HK-2 (cell line): ENCODE measurements around the gene FAM50A.

Source experiments
- DNase-seq: peaks from one replicate; pipeline ENCODE4 v3.0.0-alpha.2; 2018; ENCODE audit not compliant: unreplicated experiment

Gene FAM50A

DNA sequence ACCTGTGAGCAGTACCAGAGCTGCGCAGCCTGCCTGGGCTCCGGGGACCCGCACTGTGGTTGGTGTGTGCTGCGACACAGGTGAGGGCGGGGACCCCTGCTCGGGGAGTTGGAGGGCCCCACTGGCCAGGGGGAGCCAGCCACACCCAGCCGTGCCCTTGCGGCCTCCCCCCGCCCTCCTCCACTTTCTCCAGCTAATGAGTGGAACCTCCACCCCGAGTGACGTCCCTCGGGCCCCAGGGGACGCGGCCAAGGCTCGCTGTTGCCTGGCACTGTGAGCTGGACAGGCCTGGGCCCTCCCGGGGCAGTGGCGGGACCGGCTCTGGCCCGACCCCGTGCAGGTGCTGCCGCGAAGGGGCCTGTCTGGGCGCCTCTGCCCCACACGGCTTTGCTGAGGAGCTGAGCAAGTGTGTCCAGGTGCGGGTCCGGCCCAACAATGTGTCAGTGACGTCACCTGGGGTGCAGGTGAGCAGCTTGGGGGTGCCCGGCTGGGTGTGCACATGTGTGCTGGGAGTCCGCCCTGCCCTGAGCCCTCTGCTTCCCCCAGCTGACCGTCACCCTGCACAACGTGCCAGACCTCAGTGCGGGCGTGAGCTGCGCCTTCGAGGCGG is 19.8 kb downstream of the FAM50A start:
- no peak for DNase-seq

DNA sequence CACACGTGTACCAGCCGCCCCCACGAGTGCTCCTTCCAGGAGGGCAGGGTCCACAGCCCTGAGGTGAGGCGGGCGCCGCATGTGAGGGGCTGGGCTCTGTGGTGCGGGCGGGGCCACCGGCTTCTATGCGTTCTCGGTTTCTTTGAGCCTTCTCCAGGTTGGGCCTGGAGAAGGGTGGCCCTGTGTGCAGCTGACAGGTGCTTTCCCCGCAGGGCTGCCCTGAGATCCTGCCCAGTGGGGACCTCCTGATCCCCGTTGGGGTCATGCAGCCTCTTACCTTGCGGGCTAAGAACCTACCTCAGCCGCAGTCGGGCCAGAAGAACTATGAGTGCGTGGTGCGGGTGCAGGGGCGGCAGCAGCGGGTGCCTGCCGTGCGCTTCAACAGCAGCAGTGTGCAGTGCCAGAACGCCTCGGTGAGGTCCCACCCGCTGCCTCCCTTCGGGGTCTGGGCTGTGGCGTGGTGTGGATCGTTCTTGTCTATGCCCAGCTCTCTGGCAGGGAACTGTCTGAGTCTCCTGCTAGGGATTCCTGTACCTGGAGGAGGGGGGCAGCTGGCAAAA is 20.9 kb downstream of the FAM50A start:
- no peak for DNase-seq

DNA sequence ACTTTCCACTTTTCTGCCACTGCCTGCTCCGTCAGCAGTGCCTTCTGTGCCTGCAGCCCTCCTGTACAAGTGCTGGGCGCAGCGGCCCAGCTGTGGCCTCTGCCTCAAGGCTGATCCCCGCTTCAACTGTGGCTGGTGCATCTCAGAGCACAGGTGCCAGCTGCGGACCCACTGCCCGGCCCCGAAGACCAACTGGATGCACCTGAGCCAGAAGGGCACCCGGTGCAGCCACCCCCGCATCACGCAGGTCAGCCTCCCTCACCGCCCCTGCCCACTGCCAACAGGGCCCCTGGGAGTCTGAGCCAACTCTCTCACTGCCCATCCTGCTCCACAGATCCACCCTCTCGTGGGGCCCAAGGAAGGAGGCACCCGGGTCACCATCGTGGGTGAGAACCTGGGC is 21.7 kb downstream of the FAM50A start:
- DNase-seq: no peak

DNA sequence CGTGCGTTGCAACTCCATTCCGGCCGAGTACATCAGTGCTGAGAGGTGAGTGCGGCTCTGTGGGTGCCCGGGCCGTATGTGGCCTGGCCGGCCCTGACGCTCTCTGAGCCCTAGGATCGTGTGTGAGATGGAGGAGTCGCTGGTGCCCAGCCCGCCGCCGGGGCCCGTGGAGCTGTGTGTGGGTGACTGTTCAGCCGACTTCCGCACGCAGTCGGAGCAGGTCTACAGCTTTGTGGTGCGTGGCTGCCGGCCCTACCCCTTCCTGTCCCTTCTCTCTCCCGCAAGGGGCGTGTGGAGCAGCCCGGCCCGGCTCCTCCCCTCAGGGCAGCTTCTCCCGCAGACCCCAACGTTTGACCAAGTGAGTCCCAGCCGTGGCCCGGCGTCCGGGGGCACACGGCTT is 22.1 kb downstream of the FAM50A start:
- DNase-seq: no peak

DNA sequence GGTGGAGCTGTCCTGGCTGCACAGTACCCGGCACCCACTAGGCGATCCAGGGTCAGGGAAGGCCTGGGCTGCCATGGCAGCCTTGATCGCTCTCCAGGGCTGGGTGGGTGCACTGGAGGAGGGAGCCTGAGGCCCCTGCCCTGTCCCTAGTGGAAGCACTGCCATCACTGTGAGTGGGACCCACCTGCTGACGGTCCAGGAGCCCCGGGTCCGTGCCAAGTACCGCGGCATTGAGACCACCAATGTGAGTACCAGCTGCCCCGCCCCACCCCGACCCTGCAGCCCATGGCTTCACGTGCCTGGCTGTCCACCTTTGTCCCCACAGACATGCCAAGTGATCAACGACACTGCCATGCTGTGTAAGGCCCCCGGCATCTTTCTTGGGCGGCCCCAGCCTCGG is 23.0 kb downstream of the FAM50A start:
- DNase-seq: no peak

DNA sequence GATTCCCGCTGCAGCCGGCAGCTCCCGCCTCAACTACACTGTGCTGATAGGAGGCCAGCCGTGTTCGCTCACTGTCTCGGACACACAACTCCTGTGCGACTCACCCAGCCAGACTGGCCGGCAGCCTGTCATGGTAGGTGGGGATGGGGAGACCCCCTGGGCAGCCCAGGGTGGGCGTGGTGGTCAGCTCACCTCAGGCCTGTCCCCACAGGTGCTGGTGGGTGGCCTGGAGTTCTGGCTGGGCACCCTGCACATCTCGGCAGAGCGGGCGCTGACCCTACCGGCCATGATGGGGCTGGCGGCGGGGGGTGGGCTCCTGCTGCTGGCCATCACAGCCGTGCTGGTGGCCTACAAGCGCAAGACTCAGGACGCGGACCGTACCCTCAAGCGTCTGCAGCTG is 23.6 kb downstream of the FAM50A start:
- DNase-seq: no peak

DNA sequence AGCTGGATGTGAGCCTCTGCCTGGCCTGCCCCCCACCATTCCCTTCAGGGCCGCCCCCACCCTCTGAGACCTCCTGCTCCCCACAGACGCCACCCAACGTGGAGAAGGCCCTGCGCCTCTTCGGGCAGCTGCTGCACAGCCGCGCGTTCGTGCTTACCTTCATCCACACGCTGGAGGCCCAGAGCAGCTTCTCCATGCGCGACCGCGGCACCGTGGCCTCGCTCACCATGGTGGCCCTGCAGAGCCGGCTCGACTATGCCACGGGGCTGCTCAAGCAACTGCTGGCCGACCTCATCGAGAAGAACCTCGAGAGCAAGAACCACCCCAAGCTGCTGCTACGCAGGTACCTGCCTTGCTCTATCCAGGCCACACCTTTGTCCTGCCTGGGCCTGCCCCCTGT is 24.3 kb downstream of the FAM50A start:
- no peak for DNase-seq

DNA sequence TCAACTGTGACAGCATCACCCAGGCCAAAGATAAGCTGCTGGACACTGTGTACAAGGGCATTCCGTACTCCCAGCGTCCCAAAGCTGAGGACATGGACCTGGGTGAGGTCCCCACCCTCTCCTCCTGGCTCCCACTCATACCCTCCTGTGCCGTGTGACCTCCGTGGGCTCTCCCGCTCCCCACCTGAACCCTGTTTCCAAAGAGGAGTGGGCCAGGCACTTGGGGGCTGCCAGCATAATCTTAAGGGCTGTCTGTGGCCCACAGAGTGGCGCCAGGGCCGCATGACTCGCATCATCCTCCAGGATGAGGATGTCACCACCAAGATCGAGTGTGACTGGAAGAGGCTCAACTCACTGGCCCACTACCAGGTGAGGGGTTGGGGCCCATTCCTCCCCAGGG is 25.2 kb downstream of the FAM50A start:
- no peak for DNase-seq

DNA sequence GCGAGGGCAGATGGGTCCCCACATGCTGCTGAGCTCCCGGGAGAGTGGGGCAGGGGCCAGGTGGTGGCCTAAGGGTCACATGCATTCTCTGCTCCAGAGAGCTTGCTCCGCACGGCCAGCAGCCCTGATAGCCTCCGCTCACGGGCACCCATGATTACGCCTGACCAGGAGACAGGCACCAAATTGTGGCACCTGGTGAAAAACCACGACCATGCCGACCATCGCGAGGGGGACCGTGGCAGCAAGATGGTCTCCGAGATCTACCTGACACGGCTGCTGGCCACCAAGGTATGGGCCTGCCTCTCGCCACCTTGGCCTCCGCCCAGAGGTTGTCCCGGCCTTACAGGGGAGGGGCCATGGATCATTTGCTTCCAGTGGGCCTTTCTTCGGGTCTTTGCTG is 25.9 kb downstream of the FAM50A start:
- no peak for DNase-seq

DNA sequence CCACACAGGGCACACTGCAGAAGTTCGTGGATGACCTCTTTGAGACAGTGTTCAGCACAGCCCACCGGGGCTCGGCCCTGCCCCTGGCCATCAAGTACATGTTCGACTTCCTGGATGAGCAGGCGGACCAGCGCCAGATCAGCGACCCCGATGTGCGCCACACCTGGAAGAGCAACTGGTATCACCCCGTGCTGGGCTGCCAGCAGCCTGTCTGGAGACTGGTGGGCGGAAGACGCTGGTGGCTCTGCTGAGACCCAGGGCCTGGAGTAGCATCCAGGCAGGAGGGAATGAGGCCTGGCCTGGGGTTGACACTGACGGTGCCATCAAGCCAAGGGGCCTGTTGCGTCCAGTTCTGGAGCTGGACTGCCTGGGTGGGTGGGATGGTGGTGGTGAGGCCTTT is 26.5 kb downstream of the FAM50A start:
- DNase-seq: no peak

DNA sequence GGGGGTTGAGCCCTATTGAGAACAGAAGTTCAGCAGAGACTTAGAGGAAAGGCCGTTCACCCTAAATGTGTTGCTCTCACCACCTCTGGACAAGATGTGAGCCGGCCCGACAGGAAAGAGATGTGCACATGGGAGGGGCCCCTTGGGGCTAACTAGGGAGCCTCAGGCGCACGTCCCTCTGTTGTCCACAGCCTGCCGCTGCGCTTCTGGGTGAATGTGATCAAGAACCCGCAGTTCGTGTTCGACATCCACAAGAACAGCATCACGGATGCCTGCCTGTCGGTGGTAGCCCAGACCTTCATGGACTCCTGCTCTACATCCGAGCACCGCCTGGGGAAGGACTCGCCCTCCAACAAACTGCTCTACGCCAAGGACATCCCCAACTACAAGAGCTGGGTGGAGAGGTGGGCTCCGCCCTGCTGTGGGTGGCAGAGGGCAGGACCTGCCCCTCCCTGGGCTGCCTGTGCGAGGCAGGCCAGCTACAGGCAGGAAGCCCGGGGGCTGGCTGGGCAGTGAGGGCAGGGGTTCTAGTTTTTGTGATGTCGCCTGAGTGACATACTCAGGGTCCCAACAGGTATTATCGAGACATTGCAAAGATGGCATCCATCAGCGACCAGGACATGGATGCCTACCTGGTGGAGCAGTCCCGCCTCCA is 27.1 kb downstream of the FAM50A start:
- DNase-seq: no peak

DNA sequence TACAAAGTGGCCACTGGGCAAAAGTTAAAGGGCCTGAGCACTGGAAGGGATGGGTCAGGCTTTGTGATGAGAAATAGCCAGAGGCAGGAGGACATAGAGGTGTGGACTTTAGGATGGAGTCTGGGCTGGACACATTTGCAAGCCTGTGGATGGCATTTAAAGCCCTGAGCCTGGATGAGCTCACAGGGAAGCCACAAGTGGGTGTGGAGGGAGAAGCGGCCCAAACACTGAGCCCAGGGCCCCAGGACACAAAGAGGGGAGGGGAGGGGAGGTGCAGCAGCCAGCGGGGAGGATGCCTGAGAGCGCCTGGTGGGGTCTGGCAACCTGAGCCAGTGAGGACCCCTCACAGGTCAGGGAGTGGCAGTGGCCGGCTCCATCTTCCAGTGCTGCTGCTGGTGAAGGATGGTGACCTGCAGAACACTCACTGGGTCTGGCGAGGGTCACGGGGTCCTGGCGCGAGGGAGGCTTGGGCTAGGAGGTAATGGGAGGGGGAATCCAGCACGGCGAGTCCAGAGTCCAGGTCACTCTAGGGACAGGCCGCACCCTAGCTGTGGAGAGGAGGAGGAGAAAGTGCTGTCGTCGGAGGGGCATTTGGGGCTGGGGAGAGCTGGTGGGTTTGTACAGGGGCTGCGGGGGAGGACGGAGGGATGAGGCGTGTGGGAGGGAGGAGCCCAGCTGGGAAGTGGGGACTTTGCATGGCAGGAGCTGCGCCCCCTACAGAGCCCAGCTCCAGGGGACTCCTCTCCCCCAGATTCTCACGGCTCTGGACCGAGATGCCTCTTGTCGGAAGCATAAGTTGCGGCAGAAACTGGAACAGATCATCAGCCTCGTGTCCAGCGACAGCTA is 28.1 kb downstream of the FAM50A start:
- no peak for DNase-seq

DNA sequence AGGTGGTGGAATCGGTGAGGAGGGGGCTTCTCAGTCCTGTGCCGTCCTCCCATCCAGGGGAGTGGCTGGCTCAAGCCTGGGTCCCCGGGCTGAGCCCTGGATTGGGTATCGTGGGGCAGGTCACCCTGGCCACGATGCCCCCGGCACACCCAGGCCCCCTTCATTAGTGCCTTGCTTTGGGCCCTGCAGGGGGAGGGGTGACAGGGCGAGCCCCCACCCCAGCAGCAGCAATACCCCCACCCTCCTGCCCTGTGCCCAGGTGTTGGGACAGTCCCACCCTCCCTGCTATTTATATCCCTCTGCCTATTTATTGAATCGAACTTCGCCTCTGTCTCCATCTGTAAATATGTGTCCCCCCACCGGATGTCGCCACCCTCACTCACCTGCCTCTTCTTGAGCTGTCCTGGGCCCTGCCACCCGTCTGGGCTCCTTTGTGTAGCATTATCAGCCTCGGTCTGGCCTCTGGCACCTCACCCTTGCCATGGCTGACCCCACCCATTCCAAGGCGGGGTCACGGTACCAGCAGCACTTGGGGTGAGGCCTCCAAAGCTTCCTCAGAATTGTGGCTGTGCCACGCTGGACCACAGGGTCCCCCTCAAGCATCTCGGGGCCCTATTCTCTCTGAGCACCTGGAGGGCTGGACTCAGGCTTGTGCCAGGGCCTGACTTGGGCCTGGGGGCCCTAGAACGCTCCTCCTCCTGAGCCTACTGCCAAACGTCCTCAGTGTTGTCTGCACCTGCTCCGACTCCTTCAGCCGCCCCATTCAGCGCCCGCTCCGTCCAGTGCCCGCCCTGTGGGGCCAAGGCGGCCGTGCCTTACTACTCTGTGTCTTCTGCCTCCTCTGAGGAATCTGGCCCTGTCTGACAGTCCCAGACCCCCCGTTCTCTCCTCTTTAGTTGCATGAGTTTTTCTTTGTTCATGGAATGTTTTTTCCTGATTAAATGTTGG is 29.0 kb downstream of the FAM50A start:
- DNase-seq: no peak

DNA sequence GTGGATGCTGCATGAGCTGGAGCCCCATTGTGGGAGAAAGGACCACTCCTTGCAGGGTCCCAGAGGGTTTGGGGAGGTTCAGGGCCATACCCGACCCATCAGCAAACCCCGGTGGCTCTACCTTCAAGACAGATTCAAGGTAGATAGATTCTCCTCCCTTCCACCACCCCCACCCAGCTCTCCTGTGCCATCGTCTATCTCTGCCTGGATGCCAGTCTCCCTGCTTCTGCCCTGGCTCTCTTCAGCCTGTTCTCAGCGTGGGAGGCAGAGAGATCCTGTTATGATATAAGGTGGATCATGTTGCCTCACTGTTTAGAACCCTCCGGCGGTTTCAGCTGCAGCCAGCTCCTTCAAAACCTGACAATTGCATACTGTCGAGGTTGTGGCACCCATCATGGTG is 29.7 kb downstream of the FAM50A start:
- DNase-seq: no peak

DNA sequence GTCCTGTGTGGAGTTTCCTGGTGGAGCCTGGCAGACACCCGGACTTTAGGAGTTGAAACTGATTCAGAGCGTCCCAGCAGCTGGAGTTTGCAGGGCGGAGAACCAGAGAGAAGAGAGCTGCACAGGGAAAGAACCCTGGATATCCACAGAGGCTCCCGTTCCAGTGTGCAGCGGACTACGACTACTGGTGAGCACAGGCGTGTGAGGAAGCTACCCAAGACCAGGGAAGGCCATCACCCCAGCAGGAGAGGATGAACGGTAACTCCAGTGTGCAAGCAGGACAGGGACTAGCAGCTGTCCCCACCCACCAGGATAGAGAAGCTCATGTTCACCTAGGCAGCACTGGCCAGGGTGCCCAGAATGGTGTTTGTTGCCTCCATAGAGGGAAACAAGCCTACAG is 32.9 kb downstream of the FAM50A start:
- DNase-seq: peak; percentile 37

DNA sequence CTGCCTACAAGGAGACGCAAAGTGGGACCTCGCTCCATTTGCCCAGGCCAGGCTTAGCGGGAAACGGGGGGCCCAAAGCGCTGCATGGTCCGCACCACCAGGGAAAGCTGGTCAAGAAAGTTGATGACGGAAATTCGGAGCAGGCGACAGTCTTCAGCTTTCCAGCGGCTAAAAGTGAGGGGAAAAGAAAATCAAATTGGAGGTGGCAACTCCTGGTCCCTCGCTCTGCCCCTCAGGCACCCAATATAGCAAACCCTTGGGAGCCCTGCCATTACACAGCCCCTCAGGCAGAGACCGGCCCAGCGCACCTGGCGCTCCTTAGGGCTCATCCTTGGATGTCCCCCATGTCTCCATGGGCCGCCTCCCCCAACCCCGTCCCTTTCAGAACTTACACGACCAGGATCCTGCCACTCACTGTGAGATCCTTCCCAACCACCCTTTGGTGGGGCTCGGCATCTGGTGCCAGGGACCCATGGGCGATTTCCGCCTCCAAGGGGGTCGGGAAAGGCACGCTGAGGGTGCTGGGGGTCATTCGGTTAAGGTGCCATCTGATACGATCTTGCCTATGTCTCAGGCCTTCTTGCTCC is 34.0 kb downstream of the FAM50A start:
- DNase-seq: no peak

DNA sequence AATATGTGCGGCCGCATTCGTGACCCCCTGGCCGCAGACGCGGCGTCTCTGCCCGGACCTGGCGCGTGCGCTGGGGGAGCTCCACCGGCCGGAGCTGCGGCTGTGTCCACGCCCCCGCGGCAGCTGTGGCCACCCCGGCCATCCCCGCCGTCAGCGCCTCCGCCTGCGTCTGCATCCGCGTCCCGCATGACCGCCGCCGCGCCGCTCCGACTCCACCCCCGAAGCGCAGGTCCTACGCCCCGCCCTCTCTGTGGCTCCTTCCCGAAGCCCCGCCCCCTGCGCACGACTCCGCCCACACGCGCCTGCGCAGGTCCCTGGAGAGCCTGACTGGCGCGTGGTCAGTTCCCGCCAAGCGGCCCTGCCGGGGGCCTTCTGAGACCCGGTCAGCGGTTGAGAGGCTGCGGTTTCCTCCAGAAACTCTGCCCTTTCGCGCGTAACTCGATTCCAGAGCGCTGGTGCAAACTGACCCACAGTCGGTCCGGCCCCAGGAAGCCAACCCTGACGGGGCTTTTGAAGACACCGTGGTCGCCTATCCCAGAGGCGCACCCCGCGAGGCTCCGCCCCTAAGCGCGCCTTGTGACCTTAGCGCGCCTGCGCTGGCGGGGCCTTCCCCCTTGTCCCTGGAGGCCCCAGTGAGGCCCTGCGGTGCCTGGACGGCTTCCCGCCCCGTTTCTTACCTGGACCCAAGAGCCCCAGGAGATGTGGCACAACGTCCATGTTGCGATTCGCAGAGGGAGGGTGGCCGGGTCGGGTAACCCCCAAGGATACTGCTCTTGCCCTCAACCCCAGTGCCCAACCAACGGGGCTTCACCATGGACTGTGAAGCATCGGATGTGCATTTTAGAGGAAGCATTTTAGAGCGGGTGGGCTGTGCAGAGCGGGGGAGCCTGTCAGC is 35.0 kb downstream of the FAM50A start, which contains the start of gene LAGE3:
TSS of gene LAGE3 (minus strand) at position 554 of the 895 bp plus-strand sequence. CDS start at position 188, 366 bp downstream.
- peak; percentile 97 for DNase-seq

DNA sequence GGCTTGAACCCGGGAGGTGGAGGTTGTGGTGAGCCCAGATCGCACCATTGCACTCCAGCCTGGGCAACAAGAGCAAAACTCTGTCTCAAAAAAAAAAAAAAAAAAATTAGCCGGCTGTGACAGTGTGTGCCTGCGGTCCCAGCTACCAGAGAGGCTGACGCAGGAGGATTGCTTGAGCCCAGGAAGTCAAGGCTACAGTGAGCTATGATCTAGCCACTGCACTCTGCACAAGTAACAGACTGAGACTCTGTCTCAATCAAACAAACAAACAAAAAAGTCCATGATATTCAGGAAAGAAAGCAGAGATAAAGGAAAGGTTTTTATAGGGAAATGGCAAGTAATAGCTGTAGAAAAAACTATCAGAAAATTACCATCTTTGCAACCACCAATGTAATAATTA is 37.3 kb downstream of the FAM50A start:
- no peak for DNase-seq

DNA sequence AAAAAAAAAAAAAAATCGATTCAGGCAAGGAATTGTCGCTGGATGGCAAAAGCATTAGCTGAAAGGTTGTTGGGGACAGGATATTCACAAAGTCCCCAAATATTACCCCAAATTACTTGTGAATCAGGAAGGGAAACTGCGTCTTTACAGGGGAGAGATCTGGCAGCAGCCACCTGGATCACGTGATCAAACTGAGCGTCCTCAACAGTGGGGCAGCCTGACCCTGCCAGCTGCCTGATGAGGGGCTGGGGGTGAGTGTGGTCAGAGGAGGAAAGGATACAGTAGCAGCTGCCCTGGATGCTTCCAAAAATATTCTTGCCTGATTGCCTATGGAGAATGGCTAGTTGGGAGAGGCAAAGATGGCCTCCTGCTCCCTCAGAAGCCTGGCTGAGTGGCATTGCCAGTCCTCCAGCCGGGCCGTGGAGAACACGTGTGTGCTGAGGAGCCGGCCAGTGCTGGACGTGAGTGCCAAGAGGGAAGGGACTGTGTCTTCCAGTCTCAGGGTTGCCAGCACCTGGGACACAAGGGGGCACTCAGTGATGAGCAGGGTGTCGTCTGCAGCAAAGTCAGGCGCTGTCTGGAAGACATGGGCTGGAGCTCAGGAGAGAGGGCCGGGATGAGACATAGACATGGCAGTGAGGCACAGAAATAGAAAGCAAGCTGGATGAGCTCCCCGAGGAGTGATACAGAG is 38.1 kb downstream of the FAM50A start:
- no peak for DNase-seq
